ENCODE results near the gene TMCC3. TPM values are rescaled to one million over a fixed set of nuclear protein-coding genes. Genes with fewer than 3 reads are reported as not detected.

The TMCC3 gene
- total RNA-seq, 2 donors from 2014 or later = 2.5 to 4.2 TPM

- no peaks in the 10 kb centered on the region for H3K27me3 ChIP-seq (ENCODE audit: control insufficient read depth, insufficient read depth, low read length, poor library complexity, severe bottlenecking)
- H3K27ac ChIP-seq (ENCODE audit: low read depth, low read length) = no peak overlapping the region
- Mint-ChIP-seq H3K27ac (no peak overlapping the region), H3K4me3 (no peak overlapping the region), H3K36me3 (ENCODE audit: low read depth) (no peaks in the 10 kb centered on the region), H3K27me3 (ENCODE audit: insufficient read depth) (no peaks in the 10 kb centered on the region), H3K9me3 (no peaks in the 10 kb centered on the region), H3K4me1 (no peaks in the 10 kb centered on the region)
- no peaks in the 10 kb centered on the region for H3K9me3 ChIP-seq (ENCODE audit: control insufficient read depth, low read length)
- H3K4me3 ChIP-seq (ENCODE audit: low read length) = no peak overlapping the region
- DNase-seq = no peak
- no peak overlapping the region for H3K9ac ChIP-seq (ENCODE audit: extremely low read depth, low read length, poor library complexity, severe bottlenecking)
- no peaks in the 10 kb centered on the region for H3K4me1 ChIP-seq (ENCODE audit: control insufficient read depth, insufficient read depth, low read length)
- WGBS, 2 experiments (ENCODE audit: insufficient coverage in 1 of 2, insufficient read length in 1 of 2) = 87 to 88% methylated on average over 3 of the region's 3 CpGs
- TF ChIP-seq, protein P1, sequence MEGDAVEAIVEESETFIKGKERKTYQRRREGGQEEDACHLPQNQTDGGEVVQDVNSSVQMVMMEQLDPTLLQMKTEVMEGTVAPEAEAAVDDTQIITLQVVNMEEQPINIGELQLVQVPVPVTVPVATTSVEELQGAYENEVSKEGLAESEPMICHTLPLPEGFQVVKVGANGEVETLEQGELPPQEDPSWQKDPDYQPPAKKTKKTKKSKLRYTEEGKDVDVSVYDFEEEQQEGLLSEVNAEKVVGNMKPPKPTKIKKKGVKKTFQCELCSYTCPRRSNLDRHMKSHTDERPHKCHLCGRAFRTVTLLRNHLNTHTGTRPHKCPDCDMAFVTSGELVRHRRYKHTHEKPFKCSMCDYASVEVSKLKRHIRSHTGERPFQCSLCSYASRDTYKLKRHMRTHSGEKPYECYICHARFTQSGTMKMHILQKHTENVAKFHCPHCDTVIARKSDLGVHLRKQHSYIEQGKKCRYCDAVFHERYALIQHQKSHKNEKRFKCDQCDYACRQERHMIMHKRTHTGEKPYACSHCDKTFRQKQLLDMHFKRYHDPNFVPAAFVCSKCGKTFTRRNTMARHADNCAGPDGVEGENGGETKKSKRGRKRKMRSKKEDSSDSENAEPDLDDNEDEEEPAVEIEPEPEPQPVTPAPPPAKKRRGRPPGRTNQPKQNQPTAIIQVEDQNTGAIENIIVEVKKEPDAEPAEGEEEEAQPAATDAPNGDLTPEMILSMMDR (conservative IDR thresholded peaks at IDR 0.05) = no peak
- H3K36me3 ChIP-seq (ENCODE audit: control insufficient read depth, insufficient read depth, low read length) = no peaks in the 10 kb centered on the region
These were observed 10.1 kb upstream of the TMCC3 start for GRCh38 chr12:94660436-94660835.

- Histone ChIP-seq H3K9ac (ENCODE audit: extremely low read depth, low read length, poor library complexity, severe bottlenecking) (no peak overlapping the region), H3K36me3 (ENCODE audit: control insufficient read depth, insufficient read depth, low read length) (no peaks in the 10 kb centered on the region), H3K27ac (ENCODE audit: low read depth, low read length) (no peak overlapping the region), H3K9me3 (ENCODE audit: control insufficient read depth, low read length) (no peaks in the 10 kb centered on the region), H3K27me3 (ENCODE audit: control insufficient read depth, insufficient read depth, low read length, poor library complexity, severe bottlenecking) (no peaks in the 10 kb centered on the region), H3K4me3 (ENCODE audit: low read length) (no peak overlapping the region), H3K4me1 (ENCODE audit: control insufficient read depth, insufficient read depth, low read length) (no peaks in the 10 kb centered on the region)
- no peak for DNase-seq
- Mint-ChIP-seq H3K4me1 (no peaks in the 10 kb centered on the region), H3K27ac (no peak overlapping the region), H3K36me3 (ENCODE audit: low read depth) (no peaks in the 10 kb centered on the region), H3K4me3 (no peak overlapping the region), H3K27me3 (ENCODE audit: insufficient read depth) (no peaks in the 10 kb centered on the region), H3K9me3 (no peaks in the 10 kb centered on the region)
- TF ChIP-seq, protein P1 (conservative IDR thresholded peaks at IDR 0.05) = no peak
- WGBS, 2 experiments (ENCODE audit: insufficient coverage in 1 of 2, insufficient read length in 1 of 2) = 90 to 100% methylated on average over 1 to 2 of the region's 3 CpGs
These were observed 9.1 kb upstream of the TMCC3 start for GRCh38 chr12:94659346-94659930.

GRCh38 chr12:94658931-94659330, 8.6 kb upstream of the TMCC3 start:
- no peak overlapping the region for H3K27ac Mint-ChIP-seq
- Histone ChIP-seq H3K9ac (ENCODE audit: extremely low read depth, low read length, poor library complexity, severe bottlenecking) (no peak overlapping the region), H3K4me3 (ENCODE audit: low read length) (no peak overlapping the region), H3K4me1 (ENCODE audit: control insufficient read depth, insufficient read depth, low read length) (no peaks in the 10 kb centered on the region), H3K27me3 (ENCODE audit: control insufficient read depth, insufficient read depth, low read length, poor library complexity, severe bottlenecking) (no peaks in the 10 kb centered on the region), H3K9me3 (ENCODE audit: control insufficient read depth, low read length) (no peaks in the 10 kb centered on the region), H3K36me3 (ENCODE audit: control insufficient read depth, insufficient read depth, low read length) (no peaks in the 10 kb centered on the region), H3K27ac (ENCODE audit: low read depth, low read length) (no peak overlapping the region)
- no peak for DNase-seq
- no peak overlapping the region for H3K4me3 Mint-ChIP-seq
- no peaks in the 10 kb centered on the region for H3K9me3 Mint-ChIP-seq
- no peaks in the 10 kb centered on the region for H3K36me3 Mint-ChIP-seq (ENCODE audit: low read depth)
- WGBS, 2 experiments (ENCODE audit: insufficient coverage in 1 of 2, insufficient read length in 1 of 2) = 0 to 27% methylated on average over 1 of the region's 1 CpG
- H3K4me1 Mint-ChIP-seq = no peaks in the 10 kb centered on the region
- no peaks in the 10 kb centered on the region for H3K27me3 Mint-ChIP-seq (ENCODE audit: insufficient read depth)
- TF ChIP-seq, protein P1 (conservative IDR thresholded peaks at IDR 0.05) = no peak

Measured in endodermal cell (in vitro differentiated cells).